ENCODE measurements around the gene CASP8. TPM values are rescaled to one million over a fixed set of nuclear protein-coding genes. Genes with fewer than 3 reads are reported as not detected.

Gene CASP8
- total and polyA plus RNA-seq, 2 of the 8 experiments (the other 6 are each of a cell fraction or from before 2014, with no cell fraction given) = 2.3 to 3.6 TPM

DNA sequence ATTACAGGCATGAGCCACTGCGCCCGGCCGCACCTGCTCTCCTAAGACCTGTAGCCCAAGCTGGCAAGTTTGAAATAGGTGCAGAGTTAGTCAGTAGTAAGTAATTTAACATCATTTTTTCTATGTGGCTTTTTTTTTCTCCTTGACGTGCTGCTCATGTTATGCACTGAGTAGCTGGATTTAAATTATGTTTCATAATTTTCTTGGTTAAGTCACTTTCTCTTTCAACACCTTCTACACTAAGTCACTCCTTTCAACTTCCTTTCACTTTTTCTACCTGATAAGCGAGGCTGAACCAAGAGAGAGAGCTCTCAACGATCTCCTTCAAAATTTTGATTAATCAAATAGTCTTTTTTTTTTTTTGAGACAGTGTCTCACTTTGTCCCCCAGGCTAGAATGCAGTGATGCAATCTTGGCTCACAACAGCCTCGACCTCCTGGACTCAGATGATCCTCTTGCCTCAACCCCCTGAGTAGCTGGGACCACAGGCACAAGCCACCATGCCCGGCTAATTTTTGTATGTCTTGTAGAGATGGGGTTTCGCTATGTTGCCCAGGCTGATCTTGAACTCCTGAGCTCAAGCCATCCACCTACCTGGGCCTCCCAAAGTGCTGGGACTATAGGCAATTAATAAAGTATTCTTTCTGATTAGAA, 13.1 kb downstream of the CASP8 start:
- ChIA-PET POLR2A (ENCODE audit: partially characterized antibody) (no interaction called here), CTCF (ENCODE audit: partially characterized antibody) (interaction anchor here (0.6 to 3.8 kb wide), 7 partner anchors 13 to 91 kb away, joined by 3 to 21 read pairs (median 5); partner anchors contain the start of gene CASP8)
- H3K9me3 ChIP-seq (ENCODE audit: insufficient read depth in 2 of 2, low read depth in 1 of 2, low read length in 1 of 2) = no peaks in the 10 kb centered on the region
- no peak overlapping the region for H2AK5ac ChIP-seq (ENCODE audit: low read depth, low read length)
- no peak overlapping the region for H3K4me3 ChIP-seq (ENCODE audit: extremely low read depth in 1 of 4, insufficient read depth in 2 of 4, low read depth in 3 of 4, low read length in 4 of 4)
- H2BK120ac ChIP-seq (replicated peaks; ENCODE audit: low read depth, low read length) = no peak overlapping the region
- no peak overlapping the region for H2BK5ac ChIP-seq (ENCODE audit: low read depth, low read length)
- no peak for FAIRE-seq
- H3K56ac ChIP-seq (replicated peaks; ENCODE audit: insufficient read length, low read depth, low read length) = no peak overlapping the region
- no peak overlapping the region for H3K14ac ChIP-seq (ENCODE audit: insufficient read length)
- no peak overlapping the region for H4K5ac ChIP-seq (ENCODE audit: insufficient read length, low read depth, low read length)
- no peaks in the 10 kb centered on the region for H3K4me1 ChIP-seq (replicated peaks in 1 of 4; ENCODE audit: control insufficient read depth in 3 of 4, insufficient read depth in 4 of 4, low read length in 3 of 4)
- no peak overlapping the region for H3K27ac ChIP-seq (ENCODE audit: low read depth, low read length)
- no peak overlapping the region for H2BK12ac ChIP-seq (ENCODE audit: low read depth, low read length)
- H2BK15ac ChIP-seq (ENCODE audit: low read length) = no peak overlapping the region
- H3K36me3 ChIP-seq (ENCODE audit: control insufficient read depth in 2 of 4, insufficient read depth in 4 of 4, low read length in 3 of 4) = no peaks in the 10 kb centered on the region; a peak in 1 of 8 replicates
- no peak overlapping the region for H2AFZ ChIP-seq (ENCODE audit: low read length)
- H4K8ac ChIP-seq (ENCODE audit: extremely low read depth, insufficient read depth, low read length) = no peak overlapping the region
- H3K23me2 ChIP-seq (ENCODE audit: low read depth, low read length) = no peaks in the 10 kb centered on the region
- H3K79me1 ChIP-seq (ENCODE audit: low read depth, low read length) = no peaks in the 10 kb centered on the region
- H3K18ac ChIP-seq (ENCODE audit: extremely low read depth, low read length) = no peak overlapping the region
- no peak overlapping the region for H2BK20ac ChIP-seq (ENCODE audit: low read length)
- DNase-seq (ENCODE audit: low read depth in 1 of 2, low spot score in 2 of 2) = no peak
- H4K20me1 ChIP-seq (replicated peaks in 1 of 2; ENCODE audit: control insufficient read depth in 1 of 2, insufficient read depth in 2 of 2, low read length in 2 of 2) = no peaks in the 10 kb centered on the region
- no peak overlapping the region for H3K4me2 ChIP-seq (ENCODE audit: insufficient read depth in 1 of 2, low read depth in 2 of 2, low read length in 2 of 2)
- 85% methylated on average over 9 of the region's 9 CpGs; no CpG with 5 or more reads in 1 of the 2 experiments for WGBS, 2 experiments (ENCODE audit: extremely low coverage in 1 of 2, insufficient coverage in 1 of 2, insufficient read length in 1 of 2, insufficient replicate concordance in 2 of 2, low coverage in 1 of 2, low lambda C conversion rate in 2 of 2, missing lambda C conversion rate in 1 of 2)
- H3K4ac ChIP-seq (replicated peaks; ENCODE audit: insufficient read length, low read depth, low read length) = no peak overlapping the region
- H3K9ac ChIP-seq (replicated peaks in 1 of 4; ENCODE audit: extremely low read depth in 1 of 4, low read depth in 3 of 4, low read length in 3 of 4) = no peak overlapping the region
- no peaks in the 10 kb centered on the region for H3K27me3 ChIP-seq (replicated peaks in 1 of 4; ENCODE audit: control insufficient read depth in 3 of 4, extremely low read depth in 1 of 4, insufficient read depth in 3 of 4, low read length in 3 of 4)
- H3K79me2 ChIP-seq (ENCODE audit: control insufficient read depth in 1 of 2, insufficient read depth in 2 of 2, low read length in 2 of 2) = no peaks in the 10 kb centered on the region
- H4K91ac ChIP-seq (replicated peaks; ENCODE audit: insufficient read length, low read length) = no peak overlapping the region
- H3K23ac ChIP-seq (ENCODE audit: insufficient read length) = no peak overlapping the region
- no peak for TF ChIP-seq MAFK (IDR thresholded peaks at IDR 0.05; ENCODE audit: low read depth, low read length)
